CD14-positive monocyte (primary cell): ENCODE results near the gene EPB41L4B. TPM values are rescaled to one million over a fixed set of nuclear protein-coding genes. Genes with fewer than 3 reads are reported as not detected.

Experiments
- DNase-seq, 3 donors: peaks; one replicate each; pipeline ENCODE4 v3.0.0-alpha.2; 2011 to 2022
- H2AFZ ChIP-seq: 2 replicates; pipeline ENCODE4 v1.6.0; 2012; ENCODE audit warnings: mild to moderate bottlenecking, low read depth, low read length, inconsistent platforms; ENCODE audit not compliant: insufficient read depth, poor library complexity, severe bottlenecking
- H3K27ac ChIP-seq, 2 donors: 1 replicate in 1 of 2; 2 replicates in 1 of 2; pipeline ENCODE4 v1.5.1; 2012 to 2013; ENCODE audit warnings: low read length in 2 of 2, control low read depth in 1 of 2, inconsistent platforms in 1 of 2, low read depth in 1 of 2, mild to moderate bottlenecking in 1 of 2
- H3K27me3 ChIP-seq, 2 donors: one replicate each; pipeline versions ENCODE4 v1.6.0 to v1.6.1; 2011 to 2013; ENCODE audit warnings: low read length in 2 of 2; ENCODE audit not compliant: control insufficient read depth in 2 of 2, insufficient read depth in 2 of 2
- H3K36me3 ChIP-seq, 2 donors: replicated peaks in 1 of 2; 1 replicate in 1 of 2; 2 replicates in 1 of 2; pipeline versions ENCODE4 v1.5.1 to v1.6.1; 2012 to 2013; ENCODE audit warnings: low read length in 2 of 2, control low read depth in 1 of 2, inconsistent platforms in 1 of 2, mild to moderate bottlenecking in 1 of 2; ENCODE audit not compliant: insufficient read depth in 2 of 2, control insufficient read depth in 1 of 2
- H3K4me1 ChIP-seq, 2 donors: 1 replicate in 1 of 2; 2 replicates in 1 of 2; pipeline versions ENCODE4 v1.5.1 to v1.6.1; 2012 to 2013; ENCODE audit warnings: low read length in 2 of 2, control low read depth in 1 of 2, inconsistent platforms in 1 of 2, mild to moderate bottlenecking in 1 of 2, moderate library complexity in 1 of 2; ENCODE audit not compliant: insufficient read depth in 2 of 2, control insufficient read depth in 1 of 2
- H3K4me2 ChIP-seq: replicated peaks from 2 replicates; pipeline ENCODE3; 2012; ENCODE audit warnings: low read length, moderate library complexity, mild to moderate bottlenecking; ENCODE audit not compliant: poor library complexity, severe bottlenecking; ENCODE audit errors: extremely low read depth
- H3K4me3 ChIP-seq, 3 experiments: fragments of 200-600 bp in 1 of 3; sonication (generic) in 1 of 3; replicated peaks in 1 of 3; 1 replicate in 2 of 3; 2 replicates in 1 of 3; pipeline ENCODE4 v1.5.1; 2011 to 2013; ENCODE audit warnings: low read length in 3 of 3, mild to moderate bottlenecking in 3 of 3, control low read depth in 2 of 3, low read depth in 2 of 3, inconsistent platforms in 1 of 3, moderate library complexity in 1 of 3
- H3K79me2 ChIP-seq: 2 replicates; pipeline ENCODE4 v1.6.0; 2012; ENCODE audit warnings: mild to moderate bottlenecking, control low read depth, inconsistent platforms, low read length, moderate library complexity; ENCODE audit not compliant: insufficient read depth
- H3K9ac ChIP-seq: 2 replicates; pipeline ENCODE4 v1.6.0; 2017; ENCODE audit warnings: low read length, mild to moderate bottlenecking; ENCODE audit not compliant: insufficient read depth, poor library complexity, severe bottlenecking
- H3K9me3 ChIP-seq, 2 donors: replicated peaks in 1 of 2; 1 replicate in 1 of 2; 2 replicates in 1 of 2; pipeline versions ENCODE4 v1.5.1 to v1.6.1; 2012 to 2013; ENCODE audit warnings: low read length in 2 of 2, control low read depth in 1 of 2; ENCODE audit not compliant: control insufficient read depth in 1 of 2, insufficient read depth in 1 of 2
- H4K20me1 ChIP-seq: 2 replicates; pipeline ENCODE4 v1.6.0; 2012; ENCODE audit warnings: mild to moderate bottlenecking, low read length, control low read depth, moderate library complexity; ENCODE audit not compliant: insufficient read depth
- H3K27ac Mint-ChIP-seq, 7 donors: one replicate each; pipeline ENCODE4 v1.8.0; 2020; ENCODE audit warnings: mild to moderate bottlenecking in 7 of 7, mixed read lengths in 7 of 7, moderate library complexity in 6 of 7, inconsistent platforms in 2 of 7
- H3K27me3 Mint-ChIP-seq, 3 donors: one replicate each; pipeline ENCODE4 v1.8.0; 2021 to 2022; ENCODE audit warnings: low read depth in 3 of 3, mild to moderate bottlenecking in 3 of 3, mixed read lengths in 3 of 3, moderate library complexity in 3 of 3, inconsistent platforms in 1 of 3
- H3K36me3 Mint-ChIP-seq, 2 donors: one replicate each; pipeline ENCODE4 v1.8.0; 2020; ENCODE audit warnings: mixed read lengths in 2 of 2, inconsistent platforms in 1 of 2, mild to moderate bottlenecking in 1 of 2
- H3K4me1 Mint-ChIP-seq: one replicate; pipeline ENCODE4 v1.8.0; 2020; ENCODE audit warnings: mild to moderate bottlenecking, mixed read lengths
- H3K4me3 Mint-ChIP-seq, 2 donors: one replicate each; pipeline ENCODE4 v1.8.0; 2020; ENCODE audit warnings: mild to moderate bottlenecking in 2 of 2, mixed read lengths in 2 of 2, moderate library complexity in 1 of 2
- H3K9me3 Mint-ChIP-seq, 7 donors: one replicate each; pipeline ENCODE4 v1.8.0; 2020 to 2022; ENCODE audit warnings: mixed read lengths in 7 of 7, mild to moderate bottlenecking in 6 of 7, moderate library complexity in 6 of 7, inconsistent platforms in 2 of 7
- WGBS: methylation state at CpG from one replicate; pipeline ENCODE4 v1.1.5; 2013; ENCODE audit warnings: missing lambda C conversion rate; ENCODE audit not compliant: insufficient coverage; 5-methylcytosine and 5-hydroxymethylcytosine counted together
- intact Hi-C, 2 donors: fragments of 100-400 bp; cut with micrococcal nuclease; formaldehyde crosslinking; loops; one replicate each; pipeline versions ENCODE4 v1.15.0 to v1.15.1; 2023
- polyA plus RNA-seq, 3 donors: library from polyadenylated mRNA; depleted of rRNA in 1 of 3; unstranded in 2 of 3; stranded (reverse) in 1 of 3; fragments of 300-500 nt in 2 of 3; fragments of >200 nt in 1 of 3; fragmentation: Illumina TruSeq in 2 of 3; gene quantifications; 1 replicate in 2 of 3; 2 replicates in 1 of 3; pipeline ENCODE4 v1.2.3, GENCODE V29; 2012 to 2021
- TF ChIP-seq, protein P1 (sequence below): fragments of 200-600 bp; IDR thresholded peaks from one replicate; pipeline ENCODE4 v1.8.0; 2022; ENCODE audit warnings: antibody characterized with exemption, mild to moderate bottlenecking

The EPB41L4B gene
- polyA plus RNA-seq, 3 donors, result not detected

DNA sequence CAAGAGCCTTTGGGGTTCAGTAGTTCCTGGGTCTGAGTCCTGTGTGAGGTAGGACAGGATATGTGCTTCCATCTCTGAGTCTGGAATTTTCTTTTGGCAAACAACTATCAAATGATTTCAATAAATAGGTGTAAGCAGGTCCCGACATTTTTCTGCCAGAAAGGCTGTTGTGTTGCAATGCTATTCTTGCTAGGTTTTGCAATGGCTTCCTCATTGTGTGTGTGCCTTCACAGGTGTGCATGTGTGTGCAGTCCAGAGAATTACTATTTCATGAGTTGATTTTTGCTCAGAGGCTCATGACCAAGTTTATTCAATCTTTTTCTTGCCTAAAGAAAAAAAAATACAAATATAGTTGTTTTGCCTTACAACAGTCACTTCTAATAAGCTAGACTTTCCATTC lies 89.3 kb downstream of the EPB41L4B start:
- Mint-ChIP-seq H3K27me3 (peaks cover 19 to 38% (median 20%) of the 10 kb centered on the region in 3 donors), H3K27ac (no peak overlapping the region), H3K4me1 (no peaks in the 10 kb centered on the region), H3K36me3 (no peaks in the 10 kb centered on the region), H3K9me3 (peaks cover 0 to 1% (median 0%) of the 10 kb centered on the region in 7 donors), H3K4me3 (no peak overlapping the region)
- Histone ChIP-seq H2AFZ (no peak overlapping the region), H3K4me1 (no peaks in the 10 kb centered on the region), H3K79me2 (no peaks in the 10 kb centered on the region), H3K27ac (no peak overlapping the region), H3K36me3 (no peaks in the 10 kb centered on the region), H4K20me1 (no peaks in the 10 kb centered on the region), H3K27me3 (peaks cover 4 to 7% of the 10 kb centered on the region in 2 donors), H3K4me2 (no peak overlapping the region), H3K9me3 (no peaks in the 10 kb centered on the region), H3K4me3 (no peak overlapping the region), H3K9ac (no peak overlapping the region)
- WGBS, result 100% methylated on average over 1 of the region's 1 CpG
- DNase-seq, result no peak
- intact Hi-C loops, result no loop called here
- TF ChIP-seq, protein P1, sequence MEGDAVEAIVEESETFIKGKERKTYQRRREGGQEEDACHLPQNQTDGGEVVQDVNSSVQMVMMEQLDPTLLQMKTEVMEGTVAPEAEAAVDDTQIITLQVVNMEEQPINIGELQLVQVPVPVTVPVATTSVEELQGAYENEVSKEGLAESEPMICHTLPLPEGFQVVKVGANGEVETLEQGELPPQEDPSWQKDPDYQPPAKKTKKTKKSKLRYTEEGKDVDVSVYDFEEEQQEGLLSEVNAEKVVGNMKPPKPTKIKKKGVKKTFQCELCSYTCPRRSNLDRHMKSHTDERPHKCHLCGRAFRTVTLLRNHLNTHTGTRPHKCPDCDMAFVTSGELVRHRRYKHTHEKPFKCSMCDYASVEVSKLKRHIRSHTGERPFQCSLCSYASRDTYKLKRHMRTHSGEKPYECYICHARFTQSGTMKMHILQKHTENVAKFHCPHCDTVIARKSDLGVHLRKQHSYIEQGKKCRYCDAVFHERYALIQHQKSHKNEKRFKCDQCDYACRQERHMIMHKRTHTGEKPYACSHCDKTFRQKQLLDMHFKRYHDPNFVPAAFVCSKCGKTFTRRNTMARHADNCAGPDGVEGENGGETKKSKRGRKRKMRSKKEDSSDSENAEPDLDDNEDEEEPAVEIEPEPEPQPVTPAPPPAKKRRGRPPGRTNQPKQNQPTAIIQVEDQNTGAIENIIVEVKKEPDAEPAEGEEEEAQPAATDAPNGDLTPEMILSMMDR, result no peak

DNA sequence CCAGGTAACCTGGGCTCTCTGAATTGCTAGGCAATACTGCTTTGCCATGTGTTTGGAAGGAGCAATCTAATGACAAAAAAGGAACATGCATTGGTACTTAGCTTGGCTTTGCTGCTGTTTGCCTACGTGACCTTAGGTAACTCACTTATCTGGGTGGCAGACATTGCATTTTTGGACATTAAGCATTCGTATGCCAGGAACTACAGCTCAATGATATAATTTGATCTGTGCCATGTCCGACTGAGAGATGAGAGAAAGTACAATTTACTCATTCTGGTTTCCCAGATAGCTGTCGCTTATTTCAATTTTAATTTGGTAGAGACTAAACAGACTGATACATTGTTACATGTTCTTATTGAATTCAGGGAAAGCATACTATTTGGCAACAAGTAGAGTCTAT lies 90.6 kb downstream of the EPB41L4B start:
- H3K4me3 Mint-ChIP-seq, result no peak overlapping the region
- H2AFZ ChIP-seq, result no peak overlapping the region
- 89% methylated on average over 1 of the region's 4 CpGs for WGBS
- peaks cover 6 to 7% of the 10 kb centered on the region in 2 donors for H3K27me3 ChIP-seq
- no peaks in the 10 kb centered on the region for H3K4me1 ChIP-seq
- peaks cover 19 to 41% (median 20%) of the 10 kb centered on the region in 3 donors for H3K27me3 Mint-ChIP-seq
- TF ChIP-seq, protein P1, result no peak
- H3K9ac ChIP-seq, result no peak overlapping the region
- H3K36me3 Mint-ChIP-seq, result no peaks in the 10 kb centered on the region
- no peaks in the 10 kb centered on the region for H3K4me1 Mint-ChIP-seq
- H3K4me2 ChIP-seq, result no peak overlapping the region
- H3K27ac Mint-ChIP-seq, result no peak overlapping the region
- H3K79me2 ChIP-seq, result no peaks in the 10 kb centered on the region
- H3K9me3 ChIP-seq, result no peaks in the 10 kb centered on the region
- H3K27ac ChIP-seq, result no peak overlapping the region
- no peak overlapping the region for H3K4me3 ChIP-seq
- no peak for DNase-seq
- no peaks in the 10 kb centered on the region for H4K20me1 ChIP-seq
- H3K9me3 Mint-ChIP-seq, result peaks cover 0 to 1% (median 0%) of the 10 kb centered on the region in 7 donors
- intact Hi-C loops, result no loop called here
- no peaks in the 10 kb centered on the region for H3K36me3 ChIP-seq
